Measurements from ENCODE around the gene PPCS.
A peak's percentile ranks its signal among the peaks of the same experiment; 100 is the strongest.
"Not testable (repeated sequence)": the region's sequence is repeated elsewhere in the genome, so short reads cannot be mapped to it uniquely, and the experiment has no call there.

PPCS gene

DNA sequence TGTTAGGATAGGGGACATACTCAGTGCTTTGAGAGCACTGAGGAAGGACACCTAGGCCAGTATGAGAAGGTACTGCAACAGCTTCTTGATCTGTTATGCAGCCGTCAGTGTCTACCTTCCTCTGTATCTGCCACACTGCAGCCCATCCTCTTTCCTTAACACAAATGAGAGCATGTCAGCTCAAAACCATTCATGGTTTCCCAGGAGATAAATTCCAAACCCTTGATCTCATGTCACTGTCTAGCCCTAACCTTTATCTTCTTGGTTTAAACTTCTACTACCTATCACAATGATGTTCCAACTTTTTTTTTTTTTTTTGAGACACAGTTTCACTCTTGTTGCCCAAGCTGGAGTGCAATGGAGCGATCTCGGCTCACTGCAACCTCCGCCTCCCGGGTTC, 1.9 kb upstream of the PPCS start:
- no peak for DNase-seq

DNA sequence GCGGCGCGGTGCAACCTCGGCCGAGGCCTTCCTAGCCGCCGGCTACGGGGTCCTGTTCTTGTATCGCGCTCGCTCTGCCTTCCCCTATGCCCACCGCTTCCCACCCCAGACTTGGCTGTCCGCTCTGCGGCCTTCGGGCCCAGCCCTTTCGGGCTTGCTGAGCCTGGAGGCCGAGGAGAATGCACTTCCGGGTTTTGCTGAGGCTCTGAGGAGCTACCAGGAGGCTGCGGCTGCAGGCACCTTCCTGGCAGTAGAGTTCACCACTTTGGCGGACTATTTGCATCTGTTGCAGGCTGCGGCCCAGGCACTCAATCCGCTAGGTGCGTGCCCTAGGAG, 379 bp downstream of the PPCS start:
- no peak for DNase-seq

GRCh38 chr1:42461196-42461595, 4.9 kb downstream of the PPCS start:
- no peak for DNase-seq

GRCh38 chr1:42462828-42463763, 6.8 kb downstream of the PPCS start, which contains the start of gene CCDC30:
TSS of gene CCDC30 (plus strand) at chr1:42463286. CDS start at chr1:42480552, 17,266 bp downstream.
- peak; percentile 96 for DNase-seq

- no peak for DNase-seq
Measured at GRCh38 chr1:42463921-42464320, 7.6 kb downstream of the PPCS start.

DNA sequence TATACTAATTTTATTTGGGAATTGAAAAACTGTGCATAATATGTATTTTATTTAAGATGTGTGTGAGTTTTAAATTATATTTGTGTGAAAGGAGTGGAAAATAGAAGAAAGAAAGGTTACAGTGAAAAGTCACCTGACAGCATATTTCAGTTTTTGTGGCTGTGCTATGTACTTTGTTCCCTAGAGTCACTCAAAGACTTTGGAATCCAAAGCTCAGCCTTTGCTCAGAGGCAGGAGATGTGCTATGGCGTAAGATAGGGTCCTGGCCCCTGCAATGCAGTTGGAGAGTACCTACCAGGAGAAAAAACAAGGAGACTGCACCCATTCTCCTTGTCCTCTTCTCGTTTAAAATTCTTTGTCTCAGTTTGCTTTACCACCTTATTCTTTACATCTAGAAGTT, 9.7 kb downstream of the PPCS start:
- DNase-seq, result no peak

GRCh38 chr1:42469727-42470126, 13.4 kb downstream of the PPCS start:
- no peak for DNase-seq

GRCh38 chr1:42476605-42477004, 20.3 kb downstream of the PPCS start:
- DNase-seq, result no peak

GRCh38 chr1:42477354-42477753, 21.0 kb downstream of the PPCS start:
- DNase-seq, result not testable (repeated sequence)

- no peak for DNase-seq
Measured at GRCh38 chr1:42477775-42478174, 21.4 kb downstream of the PPCS start.

GRCh38 chr1:42479621-42480020, 23.3 kb downstream of the PPCS start:
- no peak for DNase-seq

DNA sequence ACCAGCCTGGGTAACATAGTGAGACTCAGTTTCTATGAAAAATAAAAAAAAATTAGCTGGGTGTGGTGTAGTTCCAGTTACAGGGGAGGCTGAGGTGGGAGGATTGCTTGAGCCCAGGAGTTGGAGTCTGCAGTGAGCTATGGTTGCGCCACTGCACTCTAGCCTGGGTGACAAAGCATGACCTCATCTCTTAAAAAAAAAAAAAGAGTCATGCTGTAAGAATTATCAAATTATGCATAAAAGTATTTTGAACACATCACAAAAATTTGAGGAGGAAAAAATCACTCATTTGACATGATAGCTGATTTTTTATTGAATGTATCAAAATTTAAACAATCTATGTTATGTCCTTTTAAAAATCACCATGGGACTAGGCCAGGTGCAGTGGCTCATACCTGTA, 24.6 kb downstream of the PPCS start:
- DNase-seq, result no peak

DNA sequence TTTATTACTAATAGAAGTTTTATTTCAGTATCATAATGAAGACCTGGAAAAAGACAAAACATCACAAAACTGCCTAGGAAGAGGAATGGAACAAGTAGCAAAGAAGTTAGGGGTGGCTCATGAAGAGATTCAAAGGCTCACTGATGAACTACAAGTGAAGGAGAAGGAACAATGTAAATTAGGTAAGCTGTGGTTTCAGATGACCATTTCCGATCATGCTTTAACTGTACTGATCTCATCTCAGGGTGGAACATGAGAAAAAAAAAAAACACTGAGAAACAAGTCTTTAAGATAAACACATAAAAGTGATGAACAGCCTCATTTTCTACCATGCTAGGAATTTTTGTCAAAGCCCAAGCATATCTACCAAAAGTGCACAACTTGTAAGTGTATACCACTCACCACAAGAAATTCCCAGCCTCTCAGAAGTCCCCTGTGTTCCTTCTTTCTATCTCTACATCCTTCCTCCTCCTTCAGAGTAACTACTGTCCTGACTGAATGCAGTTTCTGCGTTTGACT, 26.4 kb downstream of the PPCS start:
- no peak for DNase-seq

DNA sequence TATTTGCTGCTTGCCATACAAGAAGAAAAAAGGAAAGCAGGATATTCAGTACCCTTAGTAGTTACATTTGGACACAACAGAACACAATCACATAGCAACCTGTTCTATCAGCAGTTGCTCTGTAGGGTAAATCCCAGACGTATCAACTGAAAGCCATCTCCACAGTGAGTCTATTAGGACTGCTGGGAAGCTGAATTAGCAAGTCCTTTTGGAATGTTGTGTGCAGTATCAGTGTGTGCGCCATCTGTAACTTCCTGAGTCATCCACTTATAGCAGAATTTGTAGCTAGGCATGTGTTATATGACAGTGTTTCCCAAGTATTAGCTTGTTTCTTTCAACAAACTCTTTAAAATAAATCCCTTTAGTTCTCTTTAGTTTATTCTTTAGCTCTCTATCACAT, 28.0 kb downstream of the PPCS start:
- no peak for DNase-seq

GRCh38 chr1:42490237-42490636, 33.9 kb downstream of the PPCS start:
- DNase-seq, result no peak

GRCh38 chr1:42502031-42502430, 45.7 kb downstream of the PPCS start:
- DNase-seq, result not testable (repeated sequence)

GRCh38 chr1:42504535-42505128, 48.3 kb downstream of the PPCS start:
- no peak for DNase-seq

GRCh38 chr1:42506576-42506975, 50.2 kb downstream of the PPCS start:
- DNase-seq, result no peak
